HUDEP-2 (cell line): ENCODE data around the gene ALG5.

Source experiments
- DNase-seq, 76 experiments: peaks; one replicate each; lab custom pipeline; 2025; ENCODE audit not compliant: unreplicated experiment in 76 of 76; lab: John Stamatoyannopoulos, UW

The ALG5 gene

DNA sequence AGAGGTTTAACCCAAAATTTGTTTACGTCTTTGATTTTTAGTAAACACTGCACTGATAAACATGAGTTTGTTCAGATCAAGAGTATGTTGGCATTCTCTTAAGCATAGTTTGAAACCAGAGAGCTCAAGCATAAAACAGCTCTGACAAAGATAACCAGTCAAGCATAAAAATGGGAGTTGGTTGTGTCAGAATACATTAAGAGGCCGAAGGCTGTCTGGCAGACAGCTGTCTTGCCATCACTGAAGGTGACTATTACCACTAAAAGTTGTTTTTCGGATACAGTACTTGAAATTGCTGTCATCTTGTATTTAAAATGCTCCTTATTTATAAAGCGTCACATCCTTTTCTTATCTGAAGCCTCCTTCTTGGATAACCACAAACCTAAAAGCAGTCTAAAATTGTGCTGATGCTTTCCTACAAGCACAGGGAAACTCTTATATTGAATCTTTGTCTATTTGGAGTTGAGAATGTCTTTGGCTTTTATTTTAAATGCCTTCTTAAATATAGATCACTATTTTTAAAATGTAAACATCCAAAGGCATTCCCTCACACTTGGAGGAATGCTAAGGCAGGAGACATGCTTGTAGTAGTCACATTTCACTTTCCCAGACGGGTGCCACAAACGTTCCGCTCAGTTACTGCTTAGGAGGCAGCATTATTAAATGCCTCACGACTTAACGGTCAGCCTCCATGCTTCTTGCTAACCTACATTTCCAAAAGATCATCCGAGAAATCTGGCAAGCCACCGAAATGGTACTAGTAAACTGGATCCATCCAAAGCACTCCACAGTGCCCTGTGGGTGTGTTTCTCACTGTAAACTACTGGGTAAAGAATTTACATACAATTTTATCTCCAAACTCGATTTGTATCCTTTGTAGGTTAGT lies 80.7 kb downstream of the ALG5 start:
- DNase-seq = peak in 1 of 76 experiments; percentile 3

DNA sequence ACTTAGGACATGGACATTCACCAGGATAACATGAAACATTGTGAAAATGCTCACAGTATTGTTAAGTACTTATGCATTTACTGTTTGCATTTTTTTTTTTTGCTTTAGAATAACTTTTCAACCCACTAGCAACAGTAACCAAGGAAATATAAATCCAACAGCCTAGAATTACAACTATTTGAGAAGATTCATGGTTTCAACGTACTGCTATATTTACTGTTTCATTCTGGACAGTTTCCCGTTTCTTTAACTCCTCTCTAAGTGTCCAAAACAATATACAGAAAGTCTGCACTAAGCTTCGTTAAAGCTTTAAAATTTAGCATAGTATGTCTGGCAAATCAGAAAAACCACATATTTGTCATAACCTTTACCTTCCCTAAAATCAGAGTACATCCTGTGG lies 81.8 kb downstream of the ALG5 start:
- DNase-seq = no peak

GRCh38 chr13:36915896-36916640 lies 83.1 kb downstream of the ALG5 start:
- DNase-seq = no peak

DNA sequence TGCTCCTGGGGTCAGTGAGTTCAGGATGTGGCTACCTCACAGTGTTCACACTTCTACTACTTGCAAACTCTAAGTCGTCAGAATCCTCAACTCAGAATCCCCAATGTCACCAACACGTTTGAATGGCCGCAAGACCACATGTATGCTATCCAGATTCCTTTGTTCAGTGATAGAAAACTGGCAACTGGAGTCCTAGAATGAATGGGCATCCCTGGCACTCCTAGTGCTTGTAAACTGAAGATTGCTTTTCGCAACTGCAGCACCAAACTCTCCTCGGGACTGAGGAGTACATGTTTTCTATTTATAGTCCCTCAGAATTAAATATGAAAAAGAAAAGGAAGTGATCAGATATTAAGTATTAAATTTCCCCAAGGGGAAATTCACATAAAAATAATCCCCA lies 84.0 kb downstream of the ALG5 start:
- DNase-seq = no peak

DNA sequence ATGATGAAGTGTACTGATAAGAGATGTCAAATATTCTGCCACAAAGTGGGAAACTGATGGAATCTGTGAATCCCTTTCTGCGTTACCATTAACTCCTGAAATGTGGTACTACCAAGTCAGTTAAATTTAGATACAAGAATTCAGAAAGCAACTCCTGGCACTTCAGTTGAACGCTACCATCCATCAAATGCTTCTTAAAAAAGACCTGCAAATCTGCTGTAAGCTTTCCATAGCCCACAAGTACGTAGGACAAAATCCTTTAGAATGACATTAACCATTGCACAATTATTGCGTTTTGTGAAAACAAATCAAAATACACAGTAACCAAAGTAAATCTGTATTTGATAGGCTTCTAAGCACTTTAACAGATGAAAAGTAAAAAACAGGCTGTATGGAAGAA lies 84.5 kb downstream of the ALG5 start:
- DNase-seq = no peak

GRCh38 chr13:36913463-36913862 lies 85.7 kb downstream of the ALG5 start:
- DNase-seq = no peak

- DNase-seq = no peak
Measured at GRCh38 chr13:36912973-36913372, 86.2 kb downstream of the ALG5 start.

DNA sequence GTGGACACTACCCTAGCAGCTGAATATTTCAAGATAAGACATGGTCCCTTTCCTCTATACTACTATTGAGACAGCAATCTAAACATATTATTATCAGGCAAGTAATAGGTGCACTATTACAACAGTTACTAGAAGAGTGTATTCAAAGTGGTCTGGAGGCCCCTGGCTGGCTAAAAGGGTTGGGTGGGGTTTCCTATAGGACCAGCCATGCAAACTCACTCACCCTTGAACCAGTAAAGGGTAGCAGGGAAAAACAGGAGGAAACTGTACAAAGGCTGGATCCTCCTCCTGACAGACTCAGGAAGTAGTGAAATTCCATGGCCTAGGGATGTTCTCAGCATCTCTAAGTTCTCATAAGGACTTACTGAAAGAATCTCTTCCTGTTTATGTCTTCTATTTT lies 86.8 kb downstream of the ALG5 start:
- no peak for DNase-seq

DNA sequence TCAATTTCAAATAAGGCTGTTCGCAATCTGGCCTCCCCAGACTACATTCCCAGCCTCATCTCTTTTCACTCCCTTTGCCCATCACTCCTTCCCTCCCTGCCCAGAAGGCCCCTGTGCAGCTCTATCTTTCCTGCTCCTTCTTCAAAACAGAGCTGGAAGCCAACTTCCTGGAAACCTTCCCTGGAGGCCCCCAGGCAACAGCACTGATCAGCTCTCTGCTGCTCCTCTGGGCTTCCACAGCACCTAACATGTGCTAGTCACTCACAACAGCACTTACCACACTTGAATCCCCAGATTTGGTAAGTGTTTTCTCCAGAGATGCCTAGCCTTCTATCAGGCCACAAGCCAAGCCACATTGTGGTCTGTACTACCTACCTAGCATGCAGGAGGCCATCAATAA lies 88.6 kb downstream of the ALG5 start:
- DNase-seq = no peak

GRCh38 chr13:36907821-36908220 lies 91.3 kb downstream of the ALG5 start:
- DNase-seq = no peak

GRCh38 chr13:36907266-36907665 lies 91.9 kb downstream of the ALG5 start:
- DNase-seq = no peak

- no peak for DNase-seq
Measured at GRCh38 chr13:36905944-36906343, 93.2 kb downstream of the ALG5 start.

DNA sequence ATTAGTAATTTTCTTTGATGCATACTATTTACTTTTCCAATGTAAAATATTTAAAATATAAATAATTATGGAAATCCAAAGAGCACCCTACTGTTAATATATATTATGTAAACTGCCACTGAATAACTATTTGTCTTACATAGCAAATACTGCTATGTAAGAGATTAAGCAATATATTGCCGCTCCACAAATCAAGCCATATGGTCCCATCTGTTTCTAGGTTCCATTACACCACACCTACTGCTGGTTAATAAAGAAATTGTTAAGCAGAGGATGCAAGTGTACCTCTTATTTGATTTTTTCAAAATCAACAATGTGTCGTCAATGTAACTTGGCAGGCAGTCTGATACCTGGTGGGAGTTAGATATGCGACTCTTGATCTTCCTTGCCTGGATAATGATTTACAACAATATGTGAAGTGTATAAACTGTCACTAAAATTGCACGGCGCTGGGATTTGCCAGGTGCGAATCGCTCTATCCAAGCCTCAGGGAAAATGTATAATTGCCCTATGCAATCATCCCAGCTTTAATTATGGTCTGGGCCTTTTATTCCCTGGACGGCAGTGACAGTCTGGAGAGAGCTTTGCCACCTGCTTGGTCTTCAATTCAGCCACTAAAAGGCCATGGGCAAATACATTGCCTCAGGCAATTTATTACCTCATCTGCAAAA lies 95.1 kb downstream of the ALG5 start:
- no peak for DNase-seq
